HG03571 (cell line): ENCODE measurements around the gene TMEM117.

Experiments used
- ATAC-seq: cut with Tn5 transposase; IDR thresholded peaks from one replicate; pipeline ENCODE4 v1.9.1; 2021; ENCODE audit not compliant: unreplicated experiment

Gene TMEM117

GRCh38 chr12:43951286-43951685, 115.4 kb downstream of the TMEM117 start:
- ATAC-seq: no peak

- peak; percentile 96 for ATAC-seq
Measured at GRCh38 chr12:43957732-43958372, 122.0 kb downstream of the TMEM117 start.

- ATAC-seq: no peak
Measured at GRCh38 chr12:43964033-43964432, 128.2 kb downstream of the TMEM117 start.

- ATAC-seq: no peak
Measured at GRCh38 chr12:43964961-43965360, 129.1 kb downstream of the TMEM117 start.

GRCh38 chr12:43965899-43966298, 130.0 kb downstream of the TMEM117 start:
- no peak for ATAC-seq

- ATAC-seq: no peak
Measured at GRCh38 chr12:43968736-43969135, 132.9 kb downstream of the TMEM117 start.

GRCh38 chr12:43969882-43970281, 134.0 kb downstream of the TMEM117 start:
- no peak for ATAC-seq

GRCh38 chr12:43973385-43973784, 137.5 kb downstream of the TMEM117 start:
- ATAC-seq: no peak

- no peak for ATAC-seq
Measured at GRCh38 chr12:43973993-43974392, 138.1 kb downstream of the TMEM117 start.

- ATAC-seq: no peak
Measured at GRCh38 chr12:43976027-43976426, 140.1 kb downstream of the TMEM117 start.

- ATAC-seq: no peak
Measured at GRCh38 chr12:43978556-43978955, 142.7 kb downstream of the TMEM117 start.

- no peak for ATAC-seq
Measured at GRCh38 chr12:43979450-43979849, 143.6 kb downstream of the TMEM117 start.

- no peak for ATAC-seq
Measured at GRCh38 chr12:43980627-43981191, 144.8 kb downstream of the TMEM117 start.

GRCh38 chr12:43981726-43982125, 145.8 kb downstream of the TMEM117 start:
- no peak for ATAC-seq

GRCh38 chr12:43982544-43982943, 146.7 kb downstream of the TMEM117 start:
- no peak for ATAC-seq

GRCh38 chr12:43988838-43989560, 153.1 kb downstream of the TMEM117 start:
- ATAC-seq: peak; percentile 90

- no peak for ATAC-seq
Measured at GRCh38 chr12:43992856-43993255, 157.0 kb downstream of the TMEM117 start.

GRCh38 chr12:44000309-44000952, 164.6 kb downstream of the TMEM117 start:
- ATAC-seq: peak; percentile 87

GRCh38 chr12:44002607-44003006, 166.7 kb downstream of the TMEM117 start:
- no peak for ATAC-seq

GRCh38 chr12:44003721-44004120, 167.8 kb downstream of the TMEM117 start:
- ATAC-seq: no peak

- ATAC-seq: peak; percentile 55
Measured at GRCh38 chr12:44015333-44015941, 179.6 kb downstream of the TMEM117 start.
